Right ventricle myocardium inferior (tissue), 1 donor: Measurements from ENCODE around the gene CNOT1. TPM values are rescaled to one million over a fixed set of nuclear protein-coding genes. Genes with fewer than 3 reads are reported as not detected.

ENCODE experiments used
- ATAC-seq: fragments of 200-7000 bp; cut with Tn5 transposase; one replicate; pipeline ENCODE4 v1.9.1; 2020; ENCODE audit warnings: mild to moderate bottlenecking, moderate library complexity
- DNase-seq: peaks from one replicate; pipeline ENCODE4 v3.0.0; 2021; ENCODE audit errors: missing footprints
- intact Hi-C: fragments of 100-400 bp; cut with DNase I; formaldehyde crosslinking; loops from one replicate; pipeline ENCODE4 v1.11.0; 2022
- total RNA-seq: library from RNA; stranded (reverse); fragmentation: NEBNext Ultra II Directional; extraction: Animal tissue kit (Norgen Biotek cat#: 25700); gene quantifications from one replicate; pipeline ENCODE4 v1.2.1, GENCODE V29; 2021
- donor health status: DM: no; HTN: yes; CAD: no; lungs with severe emphysema.

CNOT1 gene
- total RNA-seq, 1 donor from 2014 or later: 70.2 TPM

GRCh38 chr16:58481226-58481869 is 148.3 kb downstream of the CNOT1 start:
- ATAC-seq (no peak), DNase-seq (no peak)
- intact Hi-C loops: no loop called here

GRCh38 chr16:58478427-58478826 is 151.2 kb downstream of the CNOT1 start:
- DNase-seq (no peak), ATAC-seq (no peak)
- intact Hi-C loops: no loop called here

GRCh38 chr16:58476791-58477190 is 152.8 kb downstream of the CNOT1 start:
- DNase-seq: no peak
- intact Hi-C loops: no loop called here
- no peak for ATAC-seq

GRCh38 chr16:58475091-58475619 is 154.5 kb downstream of the CNOT1 start:
- intact Hi-C loops: no loop called here
- ATAC-seq (no peak), DNase-seq (no peak)

GRCh38 chr16:58474296-58474695 is 155.3 kb downstream of the CNOT1 start:
- DNase-seq (no peak), ATAC-seq (no peak)
- intact Hi-C loops: no loop called here

GRCh38 chr16:58472827-58473226 is 156.8 kb downstream of the CNOT1 start:
- intact Hi-C loops: no loop called here
- DNase-seq (no peak), ATAC-seq (no peak)

- DNase-seq (no peak), ATAC-seq (no peak)
- intact Hi-C loops: no loop called here
These were observed 157.4 kb downstream of the CNOT1 start for GRCh38 chr16:58472266-58472665.

- ATAC-seq (peak; percentile 56), DNase-seq (no peak)
- intact Hi-C loops: no loop called here
These were observed 158.2 kb downstream of the CNOT1 start for GRCh38 chr16:58471209-58471975.

Other genes starting within 250 kb of the CNOT1 start
- gene GINS3, start 237.4 kb downstream of the CNOT1 start, total RNA-seq: 6.5 TPM
- 337 TPM for gene NDRG4, start 129.7 kb downstream of the CNOT1 start, total RNA-seq
- 13.0 TPM for gene SETD6, start 114.3 kb downstream of the CNOT1 start, total RNA-seq
- gene SLC38A7, start 54.9 kb upstream of the CNOT1 start, total RNA-seq: 32.7 TPM
- 524 TPM for gene GOT2, start 104.5 kb upstream of the CNOT1 start, total RNA-seq